PFSK-1 (cell line): ENCODE results near the gene GRK4.

Source experiments
- FOXP2 ChIP-seq: optimal IDR thresholded peaks from 2 replicates; pipeline ENCODE3; 2011; ENCODE audit warnings: borderline replicate concordance, control low read depth, inconsistent platforms; ENCODE audit not compliant: insufficient read depth; ENCODE audit errors: extremely low read length, extremely low read depth
- POLR2AphosphoS5 ChIP-seq: IDR thresholded peaks from 2 replicates; pipeline ENCODE4 v1.6.1; 2012; ENCODE audit warnings: low read depth, mild to moderate bottlenecking, control low read depth, low read length, moderate library complexity
- REST ChIP-seq, 2 experiments: IDR thresholded peaks; 2 replicates each; pipeline versions ENCODE4 v1.6.1 to v1.8.0; 2011 to 2012; ENCODE audit warnings: low read depth in 2 of 2, low read length in 2 of 2, control low read depth in 1 of 2, inconsistent platforms in 1 of 2, mild to moderate bottlenecking in 1 of 2, moderate library complexity in 1 of 2; ENCODE audit not compliant: insufficient read depth in 1 of 2
- SIN3A ChIP-seq: IDR thresholded peaks from 2 replicates; pipeline ENCODE4 v1.6.1; 2012; ENCODE audit warnings: mild to moderate bottlenecking, low read length, moderate library complexity, borderline replicate concordance; ENCODE audit not compliant: insufficient read depth
- TAF1 ChIP-seq: IDR thresholded peaks from 2 replicates; pipeline ENCODE4 v1.6.1; 2012; ENCODE audit warnings: low read length, control low read depth, borderline replicate concordance; ENCODE audit not compliant: insufficient read depth

The GRK4 gene

GRCh38 chr4:2925931-2926860, 37.2 kb upstream of the GRK4 start:
- TF ChIP-seq TAF1, result no peak
- TF ChIP-seq FOXP2, result no peak
- TF ChIP-seq SIN3A, result no peak
- no peak for TF ChIP-seq POLR2AphosphoS5
- TF ChIP-seq REST (IDR thresholded peaks at IDR 0.05; ENCODE audit: insufficient read depth in 1 of 2, low read depth in 2 of 2, low read length in 2 of 2), result no peak

- TF ChIP-seq TAF1 (no peak), POLR2AphosphoS5 (no peak)
Observed at GRCh38 chr4:2927016-2927695, 36.2 kb upstream of the GRK4 start.

GRCh38 chr4:2927696-2928075, 35.7 kb upstream of the GRK4 start:
- no peak for TF ChIP-seq FOXP2
- no peak for TF ChIP-seq TAF1
- TF ChIP-seq REST (IDR thresholded peaks at IDR 0.05; ENCODE audit: insufficient read depth in 1 of 2, low read depth in 2 of 2, low read length in 2 of 2), result no peak
- no peak for TF ChIP-seq POLR2AphosphoS5
- no peak for TF ChIP-seq SIN3A

- no peak for TF ChIP-seq TAF1
- TF ChIP-seq SIN3A, result no peak
- TF ChIP-seq FOXP2, result no peak
- no peak for TF ChIP-seq POLR2AphosphoS5
- no peak for TF ChIP-seq REST (IDR thresholded peaks at IDR 0.05; ENCODE audit: insufficient read depth in 1 of 2, low read depth in 2 of 2, low read length in 2 of 2)
Observed at GRCh38 chr4:2928242-2929176, 34.9 kb upstream of the GRK4 start.

- TF ChIP-seq SIN3A (no peak), POLR2AphosphoS5 (0 out of 2 replicates have a peak, but pooled peaks have one; percentile 21), REST (IDR thresholded peaks at IDR 0.05; ENCODE audit: insufficient read depth in 1 of 2, low read depth in 2 of 2, low read length in 2 of 2) (no peak), TAF1 (no peak), FOXP2 (no peak)
Observed at GRCh38 chr4:2929469-2929868, 33.9 kb upstream of the GRK4 start.
